NB4 (cell line): ENCODE measurements around the gene RPTOR.
"Not testable (repeated sequence)": the region's sequence is repeated elsewhere in the genome, so short reads cannot be mapped to it uniquely, and the experiment has no call there.

Experiments
- DNase-seq: peaks from one replicate; pipeline ENCODE4 v3.0.0; 2010; ENCODE audit warnings: low read depth
- H3K4me3 ChIP-seq: one replicate; pipeline ENCODE4 v1.5.1; 2011; ENCODE audit warnings: mild to moderate bottlenecking, low read depth, low read length, moderate library complexity
- CTCF ChIP-seq: IDR thresholded peaks from one replicate; pipeline ENCODE4 v1.5.1; 2012; ENCODE audit warnings: low read depth, low read length
- MAX ChIP-seq: IDR thresholded peaks from 2 replicates; pipeline ENCODE4 v1.6.1; 2011; ENCODE audit warnings: low read depth, low read length
- MYC ChIP-seq: IDR thresholded peaks from 2 replicates; pipeline ENCODE4 v1.6.1; 2011; ENCODE audit warnings: low read depth, low read length
- POLR2A ChIP-seq: IDR thresholded peaks from 2 replicates; pipeline ENCODE4 v1.6.1; 2011; ENCODE audit warnings: mild to moderate bottlenecking; ENCODE audit not compliant: insufficient read length; ENCODE audit errors: extremely low read depth

Gene RPTOR

GRCh38 chr17:80813318-80813717, 268.7 kb downstream of the RPTOR start:
- H3K4me3 ChIP-seq: no peak overlapping the region
- TF ChIP-seq CTCF: no peak
- no peak for TF ChIP-seq MYC
- no peak for TF ChIP-seq POLR2A
- no peak for TF ChIP-seq MAX
- DNase-seq: no peak

- no peak overlapping the region for H3K4me3 ChIP-seq
- TF ChIP-seq MAX: no peak
- no peak for TF ChIP-seq CTCF
- TF ChIP-seq POLR2A: no peak
- TF ChIP-seq MYC: no peak
- DNase-seq: no peak
Measured at GRCh38 chr17:80814491-80814890, 269.9 kb downstream of the RPTOR start.

DNA sequence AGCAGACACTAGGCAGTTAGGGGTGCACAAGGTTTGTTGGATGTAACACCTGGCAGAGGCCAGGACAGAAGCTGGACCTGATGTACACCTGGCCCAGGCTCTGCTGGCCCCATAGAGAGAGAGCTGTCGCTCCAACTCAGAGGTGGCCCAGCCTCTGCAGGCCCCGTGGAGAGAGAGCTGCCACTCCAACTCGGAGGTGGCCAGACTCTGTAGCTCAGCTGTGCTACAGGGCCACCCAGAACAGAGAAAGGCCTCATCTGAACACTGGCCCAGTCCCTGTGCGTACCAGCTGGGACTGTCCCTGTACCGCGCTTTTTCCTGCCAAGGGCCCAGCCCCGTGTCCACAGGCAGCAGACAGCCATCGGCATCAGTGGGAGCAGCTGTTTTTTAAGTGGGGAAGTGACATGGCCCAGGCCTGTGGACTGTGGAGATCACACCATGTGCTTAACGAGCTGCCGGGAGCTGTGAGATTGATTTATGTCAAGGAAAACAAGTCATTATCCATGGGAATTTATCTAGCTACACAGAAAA, 270.6 kb downstream of the RPTOR start:
- TF ChIP-seq MAX: no peak
- TF ChIP-seq MYC: no peak
- no peak for TF ChIP-seq CTCF
- TF ChIP-seq POLR2A: no peak
- H3K4me3 ChIP-seq: no peak overlapping the region
- no peak for DNase-seq

DNA sequence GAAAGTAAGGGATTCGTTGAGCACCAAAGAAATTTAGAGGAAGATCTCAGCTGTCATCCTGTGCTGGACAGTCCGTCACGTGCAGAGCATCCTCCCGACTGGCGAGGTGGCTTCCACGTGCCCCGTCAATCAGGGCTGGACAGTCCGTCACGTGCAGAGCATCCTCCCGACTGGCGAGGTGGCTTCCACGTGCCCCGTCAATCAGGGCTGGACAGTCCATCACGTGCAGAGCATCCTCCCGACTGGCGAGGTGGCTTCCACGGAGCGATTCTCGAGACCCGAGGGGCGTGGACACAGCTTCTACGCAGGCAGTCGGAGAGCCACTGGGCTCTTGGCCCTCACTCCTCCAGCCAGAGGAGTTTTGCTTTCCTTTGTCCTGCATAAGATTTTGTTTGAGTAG, 271.1 kb downstream of the RPTOR start:
- H3K4me3 ChIP-seq, DNase-seq: not testable (repeated sequence)

GRCh38 chr17:80816241-80817103, 271.8 kb downstream of the RPTOR start:
- TF ChIP-seq CTCF (no peak), POLR2A (no peak), MYC (no peak), MAX (no peak)
- no peak for DNase-seq
- H3K4me3 ChIP-seq: no peak overlapping the region

DNA sequence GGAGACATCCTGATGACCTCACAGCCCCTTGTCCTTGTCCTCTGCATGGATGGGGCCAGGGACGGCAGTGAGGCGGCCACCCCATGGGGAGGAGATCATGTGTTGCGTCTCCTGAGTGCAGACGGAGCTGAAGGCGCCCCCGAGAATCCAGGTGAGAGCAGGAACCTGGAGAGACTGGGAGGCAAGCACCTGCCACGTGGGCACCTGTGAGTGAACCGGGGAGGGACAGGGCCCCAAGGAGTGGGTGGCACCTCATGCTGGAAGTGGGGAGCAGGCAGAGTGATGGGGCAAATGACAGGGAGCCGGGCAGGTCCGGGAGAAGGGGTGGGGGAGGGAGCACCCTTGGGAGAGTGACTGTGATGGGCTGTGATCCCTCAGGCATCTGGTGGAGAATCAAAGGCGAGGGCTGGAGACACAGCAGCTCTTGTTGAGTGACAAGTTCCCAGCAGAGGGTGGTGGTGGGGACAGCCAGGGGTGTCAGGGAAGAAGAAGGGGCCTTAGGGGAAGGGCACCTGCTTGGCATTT, 272.7 kb downstream of the RPTOR start:
- TF ChIP-seq CTCF (no peak), POLR2A (no peak), MAX (no peak), MYC (no peak)
- H3K4me3 ChIP-seq: no peak overlapping the region
- no peak for DNase-seq
